Muscle of back (tissue), 11 donors: ENCODE measurements around the gene RDH16. TPM values are rescaled to one million over a fixed set of nuclear protein-coding genes. Genes with fewer than 3 reads are reported as not detected.
A peak's percentile ranks its signal among the peaks of the same experiment; 100 is the strongest.
"Not testable (repeated sequence)": the region's sequence is repeated elsewhere in the genome, so short reads cannot be mapped to it uniquely, and the experiment has no call there.

Experiments
- DNase-seq, 3 donors: peaks; one replicate each; pipeline versions ENCODE4 v3.0.0 to v3.0.0-alpha.2; 2013
- polyA plus RNA-seq, 10 donors: library from polyadenylated mRNA; unstranded; fragments of 120-200 nt; gene quantifications; one replicate each; pipeline ENCODE4 v1.2.1, GENCODE V29; 2013; ENCODE audit not compliant: insufficient read length in 10 of 10

Gene RDH16
- polyA plus RNA-seq, 10 donors = 0.10 to 0.64 (median 0.39) TPM

DNA sequence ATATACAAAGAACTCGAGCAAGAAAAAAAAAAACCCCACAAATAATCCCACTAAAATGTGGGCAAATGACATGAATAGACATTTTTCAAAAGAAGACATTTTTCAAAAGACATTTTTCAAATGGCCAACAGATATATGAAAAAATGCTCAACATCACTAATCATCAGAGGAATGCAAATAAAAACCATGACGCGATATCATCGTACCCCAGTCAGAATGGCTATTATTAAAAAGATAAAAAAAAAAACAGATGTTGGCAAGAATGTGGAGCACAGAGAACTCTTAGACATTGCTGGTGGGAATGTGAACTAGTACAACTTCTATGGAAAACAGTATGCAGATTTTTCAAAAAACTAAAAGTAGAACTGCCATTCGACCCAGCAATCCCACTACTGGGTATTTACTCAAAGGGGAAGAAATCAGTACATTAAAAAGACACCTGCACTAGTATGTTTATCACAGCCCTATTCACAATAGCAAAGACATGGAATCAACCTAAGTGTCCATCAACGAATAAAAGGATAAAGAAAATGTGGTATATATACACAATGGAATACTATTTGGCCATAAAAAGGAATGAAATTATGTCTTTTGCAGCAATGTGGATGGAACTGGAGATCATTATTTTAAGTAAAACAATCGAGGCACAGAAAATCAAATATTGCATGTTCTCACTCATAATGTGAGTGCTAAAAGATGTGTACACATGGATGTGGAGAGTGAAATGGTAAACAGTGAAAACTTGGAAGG lies 32.6 kb upstream of the RDH16 start:
- no peak for DNase-seq

DNA sequence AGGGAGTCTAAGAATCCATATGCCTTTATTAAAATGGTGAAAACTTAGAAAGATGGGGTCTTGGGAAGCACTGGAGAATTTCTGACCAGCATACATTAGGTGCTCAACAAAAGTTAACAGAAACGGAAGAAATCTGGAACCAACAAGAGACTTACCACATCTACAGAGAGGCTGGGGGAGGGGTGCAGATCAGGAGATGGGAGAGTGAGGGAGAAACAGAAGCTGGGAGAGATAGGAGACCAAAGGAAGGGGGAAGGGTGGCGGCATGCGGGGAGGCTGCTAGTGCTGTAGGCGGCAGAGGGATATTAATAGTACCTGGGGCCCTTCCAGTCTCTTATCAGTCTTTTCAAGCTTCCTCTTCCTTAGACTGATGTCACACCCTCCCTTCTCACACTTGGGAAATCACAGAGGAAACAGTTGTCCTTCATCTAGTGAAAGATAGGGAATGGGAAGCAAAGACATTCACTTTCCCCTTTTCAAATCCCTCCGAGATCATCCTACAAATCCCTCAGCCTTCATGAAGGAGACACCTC lies 30.9 kb upstream of the RDH16 start:
- no peak for DNase-seq

DNA sequence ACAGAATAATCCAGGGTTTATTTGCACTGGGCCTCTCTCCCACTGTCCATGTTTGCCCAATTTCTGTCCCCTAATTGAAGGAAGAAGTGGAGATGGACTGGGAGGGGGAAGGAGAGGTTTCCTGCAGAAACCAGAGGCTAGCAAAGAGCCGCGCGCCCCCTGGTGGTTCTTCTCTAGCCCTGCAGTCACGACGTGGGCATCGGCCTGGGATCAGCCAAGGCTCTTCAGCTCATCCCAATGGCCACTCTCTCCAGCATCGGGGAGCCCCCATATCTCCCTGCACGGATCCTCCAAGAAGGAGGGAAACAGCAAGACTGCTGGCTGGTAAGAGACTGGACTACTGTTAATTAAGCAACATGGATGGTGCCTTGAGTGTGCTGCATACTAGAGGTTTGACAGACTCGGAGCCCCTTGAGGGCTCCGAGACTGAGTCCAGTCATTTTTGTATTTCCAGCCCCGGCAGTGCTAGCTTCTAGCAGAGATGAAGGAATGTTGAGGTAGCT lies 30.2 kb upstream of the RDH16 start:
- peak; percentile 51 to 85 (median 76) for DNase-seq

DNA sequence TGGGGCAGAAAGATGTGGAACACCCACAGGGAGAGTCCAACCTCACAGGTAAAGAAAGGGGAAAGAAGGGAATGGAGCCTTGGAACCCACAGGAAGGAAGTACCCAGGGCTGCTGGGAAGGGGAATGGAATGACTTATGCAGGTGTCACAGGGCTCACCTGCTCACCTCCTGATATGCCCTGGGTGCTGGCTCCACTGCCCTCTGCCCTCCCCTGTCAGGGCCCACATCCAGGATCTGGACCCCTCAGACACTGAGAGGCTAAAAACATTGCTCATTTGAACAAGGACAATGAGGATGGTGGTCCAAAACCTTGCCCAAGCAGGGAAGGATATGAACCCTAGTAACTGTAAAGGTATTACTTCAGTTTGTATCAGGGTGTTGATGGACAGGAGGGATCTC lies 29.6 kb upstream of the RDH16 start:
- no peak for DNase-seq

DNA sequence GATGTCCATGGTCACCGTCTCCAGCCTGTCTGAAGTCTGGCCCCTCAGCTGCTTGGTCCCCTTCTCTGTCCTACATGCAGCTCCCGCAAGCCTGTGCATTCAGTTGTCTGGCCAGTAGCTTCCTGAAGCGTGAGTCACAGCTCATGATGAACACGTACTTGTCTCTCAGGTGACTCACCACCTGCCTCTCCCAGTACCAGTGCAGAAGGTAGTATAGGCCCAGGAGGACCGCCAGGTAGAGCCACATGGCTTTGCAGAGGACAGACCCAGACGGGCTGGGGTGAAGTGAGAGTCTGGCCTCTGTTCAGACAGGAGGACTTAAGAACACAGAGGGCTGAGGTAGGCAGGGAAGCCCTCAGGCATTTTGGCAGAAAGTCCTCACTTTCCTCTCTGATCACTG lies 28.3 kb upstream of the RDH16 start:
- DNase-seq = not testable (repeated sequence)

DNA sequence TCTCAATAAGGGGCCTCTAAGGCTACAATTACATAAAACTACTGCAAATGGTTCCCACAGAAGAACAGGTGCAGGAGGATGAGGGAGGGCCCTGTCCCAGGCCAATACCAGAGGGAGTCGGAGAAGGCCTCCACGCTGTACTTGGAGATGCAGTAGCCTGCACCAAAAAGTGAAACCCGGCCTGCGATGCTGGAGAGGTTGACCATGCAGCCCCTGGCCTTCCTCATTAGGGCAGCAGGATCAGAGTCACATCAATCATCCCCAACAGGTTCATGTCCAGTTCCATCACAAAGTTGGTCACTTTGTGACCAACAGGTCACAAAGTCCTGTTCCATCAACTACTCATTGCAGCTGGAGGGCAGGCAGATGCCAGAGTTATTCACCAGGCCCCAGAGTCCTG lies 26.0 kb upstream of the RDH16 start:
- no peak for DNase-seq

DNA sequence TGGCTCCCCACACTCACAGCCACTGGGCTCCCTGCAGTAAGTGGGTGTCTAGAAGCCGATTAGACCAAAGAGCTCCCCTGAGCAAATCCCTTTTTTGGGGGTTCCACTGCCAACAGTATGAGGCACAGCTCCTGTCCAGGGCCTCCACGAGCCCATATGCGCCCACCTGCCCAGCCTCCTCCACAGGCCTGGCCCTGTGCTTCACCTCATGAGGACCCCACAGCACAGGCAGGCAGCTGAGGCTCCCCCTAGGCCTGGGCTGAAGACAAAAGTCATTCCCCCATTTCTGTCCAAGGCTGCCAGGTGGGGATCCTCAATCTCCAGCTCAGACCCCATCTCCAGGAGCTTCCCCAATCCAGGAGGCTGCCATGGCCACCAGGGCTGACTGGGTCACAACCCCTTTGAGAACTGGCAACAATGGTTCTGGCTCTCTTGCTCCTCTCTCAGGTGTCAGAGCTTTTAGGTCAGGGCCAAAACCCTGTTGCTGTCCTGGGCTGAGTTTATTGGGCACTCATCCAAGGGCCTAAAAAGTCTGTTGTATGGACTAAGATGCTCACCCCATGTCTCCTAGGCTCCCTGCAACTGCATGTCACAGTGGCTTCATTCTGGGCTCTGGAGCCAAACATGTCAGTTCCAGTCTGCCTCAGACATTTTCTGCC lies 25.3 kb upstream of the RDH16 start:
- DNase-seq = not testable (repeated sequence)

DNA sequence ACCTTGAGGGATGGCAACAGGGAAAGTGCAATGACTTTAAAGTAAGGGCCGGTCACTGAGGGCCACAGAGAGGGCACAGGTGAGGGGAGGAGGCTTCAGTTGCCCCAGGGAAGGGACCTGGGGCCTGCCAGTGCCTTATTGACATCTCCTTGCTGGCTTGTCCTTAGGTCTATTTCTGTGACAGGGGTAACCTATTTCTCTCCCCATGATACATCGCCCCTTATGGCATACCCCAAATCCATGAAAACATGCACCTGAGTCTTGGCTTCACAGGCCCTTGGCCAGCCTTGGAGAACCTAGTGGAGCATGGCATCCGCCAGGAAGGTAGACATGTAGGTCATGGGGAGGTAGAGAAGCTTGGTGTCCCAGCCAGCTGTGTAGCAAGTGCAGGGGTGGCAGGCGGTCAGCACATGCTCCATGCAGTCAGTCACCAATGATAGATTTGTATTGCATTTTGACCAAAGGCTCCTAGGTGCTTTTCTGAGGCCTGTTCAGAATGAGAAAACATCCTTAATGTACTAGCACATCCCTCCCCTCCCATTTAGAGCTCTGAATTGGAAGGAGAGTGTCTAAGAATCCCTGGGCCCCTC lies 23.6 kb upstream of the RDH16 start:
- no peak for DNase-seq

DNA sequence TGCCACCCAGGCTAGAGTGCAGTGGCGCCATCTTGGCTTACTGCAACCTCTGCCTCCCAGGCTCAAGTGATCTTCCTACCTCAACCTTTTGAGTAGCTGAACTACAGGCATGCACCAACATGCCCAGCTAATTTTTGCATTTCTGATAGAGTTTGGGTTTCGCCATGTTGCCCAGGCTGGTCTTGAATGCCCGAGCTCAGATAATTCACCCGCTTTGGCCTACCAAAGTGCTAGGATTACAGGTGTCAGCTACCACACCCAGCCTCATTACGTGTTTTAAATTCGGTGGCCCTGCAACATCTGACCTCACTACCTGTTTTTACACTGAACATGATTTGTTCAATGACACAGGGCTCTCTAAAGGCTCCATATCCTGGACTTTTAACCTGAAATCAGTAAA lies 22.9 kb upstream of the RDH16 start:
- no peak for DNase-seq

DNA sequence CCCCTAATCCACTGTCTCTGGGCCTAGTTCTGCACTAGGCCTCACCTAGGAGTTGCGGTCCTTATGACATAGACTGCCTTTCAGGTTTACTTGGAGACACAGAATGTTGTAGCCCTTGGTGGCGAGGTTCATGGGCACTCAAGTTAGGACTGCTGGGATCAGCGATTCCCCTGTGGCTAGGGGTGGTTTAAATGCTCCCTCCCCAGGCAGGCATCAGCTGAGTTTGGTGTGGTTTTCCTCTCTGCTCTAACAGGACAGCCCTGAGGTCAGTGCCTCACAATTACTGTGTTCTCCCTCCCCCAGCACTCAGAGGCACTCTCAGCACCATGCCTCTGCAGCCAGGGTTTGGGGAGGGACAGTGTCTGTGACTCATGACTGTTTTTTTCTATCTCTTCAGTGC lies 22.2 kb upstream of the RDH16 start:
- DNase-seq = no peak

DNA sequence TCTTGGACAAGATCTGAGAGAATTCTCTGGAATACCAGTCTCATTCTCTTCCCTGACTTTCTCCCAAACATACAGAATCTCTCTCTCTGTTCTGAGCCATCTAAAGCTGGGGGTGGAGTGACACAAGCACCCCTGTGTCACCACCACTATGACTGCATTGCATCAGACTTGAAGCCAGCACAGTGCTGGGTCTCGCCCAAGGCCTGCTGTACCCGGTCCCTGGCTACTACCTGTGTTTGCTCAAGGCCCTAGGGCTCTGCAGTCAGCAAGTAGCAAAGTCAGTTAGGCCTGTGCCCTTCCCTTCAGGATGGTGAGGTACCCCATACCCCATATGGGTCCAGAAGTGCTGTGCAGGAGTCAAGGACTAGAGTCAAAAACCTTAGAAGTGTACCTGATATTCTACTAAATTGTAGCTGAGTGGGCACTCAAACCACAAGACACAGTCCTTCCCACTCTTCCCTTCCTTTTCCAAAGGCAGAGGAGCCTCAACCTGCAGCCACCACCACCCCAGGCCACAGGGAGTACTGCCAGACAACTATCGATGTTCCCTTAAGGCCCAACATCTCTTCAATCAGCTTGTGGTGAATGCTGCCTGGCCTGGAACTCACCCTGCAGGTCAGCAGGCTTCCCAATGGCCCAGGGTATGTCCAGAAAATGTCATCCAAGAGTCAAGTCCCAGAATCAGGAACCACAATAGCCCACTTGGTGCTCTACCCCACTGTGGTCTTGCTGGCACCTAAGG lies 21.2 kb upstream of the RDH16 start:
- no peak for DNase-seq

DNA sequence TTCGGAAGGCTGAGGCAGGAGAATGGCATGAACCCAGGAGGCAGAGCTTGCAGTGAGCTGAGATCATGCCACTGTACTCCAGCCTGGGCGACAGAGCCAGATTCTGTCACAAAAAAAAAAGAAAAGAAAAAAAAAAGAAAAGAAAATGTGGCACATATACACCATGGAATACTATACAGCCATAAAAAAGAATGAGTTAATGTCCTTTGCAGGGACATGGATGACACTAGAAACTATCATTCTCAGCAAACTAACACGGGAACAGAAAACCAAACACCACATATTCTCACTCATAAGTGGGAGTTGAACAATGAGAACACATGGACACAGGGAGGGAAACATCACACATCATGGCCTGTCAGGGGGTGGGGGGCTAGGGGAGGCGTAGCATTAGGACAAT lies 20.0 kb upstream of the RDH16 start:
- DNase-seq = not testable (repeated sequence)

DNA sequence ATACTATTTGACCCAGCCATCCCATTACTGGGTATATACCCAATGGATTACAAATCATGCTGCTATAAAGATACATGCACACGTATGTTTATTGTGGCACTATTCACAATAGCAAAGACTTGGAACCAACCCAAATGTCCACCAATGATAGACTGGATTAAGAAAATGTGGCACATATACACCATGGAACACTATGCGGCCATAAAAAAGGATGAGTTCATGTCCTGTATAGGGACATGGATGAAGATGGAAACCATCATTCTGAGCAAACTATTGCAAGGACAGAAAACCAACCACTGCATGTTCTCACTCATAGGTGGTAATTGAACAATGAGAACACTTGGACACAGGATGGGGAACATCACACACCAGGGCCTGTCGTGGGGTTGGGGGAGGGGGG lies 16.8 kb upstream of the RDH16 start:
- not testable (repeated sequence) for DNase-seq

DNA sequence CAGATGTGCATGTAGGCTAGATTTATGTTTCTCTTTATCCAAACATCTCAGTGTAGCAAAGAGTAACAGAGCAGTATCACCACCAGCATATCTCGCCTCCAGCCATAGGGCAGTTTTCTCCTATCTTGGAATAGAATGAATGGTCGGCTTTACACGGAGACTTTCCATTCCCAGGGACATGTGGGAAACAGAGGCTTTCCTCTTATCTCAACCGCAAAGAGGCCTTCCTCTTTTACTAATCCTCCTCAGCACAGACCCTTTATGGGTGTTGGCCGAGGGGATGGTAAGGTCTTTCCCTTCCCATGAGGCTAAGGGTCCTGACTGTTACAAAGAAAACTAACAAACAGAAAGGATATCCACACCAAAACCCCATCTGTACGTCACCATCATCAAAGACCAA lies 11.5 kb upstream of the RDH16 start:
- DNase-seq = not testable (repeated sequence)

DNA sequence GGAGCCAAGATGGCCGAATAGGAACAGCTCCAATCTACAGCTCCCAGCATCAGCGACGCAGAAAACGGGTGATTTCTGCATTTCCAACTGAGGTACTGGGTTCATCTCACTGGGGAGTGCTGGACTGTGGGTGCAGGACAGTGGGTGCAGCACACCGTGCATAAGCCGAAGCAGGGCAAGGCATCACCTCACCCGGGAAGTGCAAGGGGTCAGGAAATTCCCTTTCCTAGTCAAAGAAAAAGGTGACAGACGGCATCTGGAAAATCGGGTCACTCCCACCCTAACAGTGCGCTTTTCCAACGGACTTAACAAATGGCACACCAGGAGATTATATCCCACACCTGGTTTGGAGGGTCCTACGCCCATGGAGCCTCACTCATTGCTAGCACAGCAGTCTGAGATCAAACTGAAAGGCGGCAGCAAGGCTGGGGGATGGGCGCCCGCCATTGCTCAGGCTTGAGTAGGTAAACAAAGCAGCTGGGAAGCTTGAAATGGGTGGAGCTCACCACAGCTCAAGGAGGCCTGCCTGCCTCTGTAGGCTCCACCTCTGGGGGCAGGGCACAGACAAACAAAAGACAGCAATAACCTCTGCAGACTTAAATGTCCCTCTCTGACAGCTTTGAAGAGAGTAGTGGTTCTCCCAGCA lies 8.7 kb upstream of the RDH16 start:
- not testable (repeated sequence) for DNase-seq

DNA sequence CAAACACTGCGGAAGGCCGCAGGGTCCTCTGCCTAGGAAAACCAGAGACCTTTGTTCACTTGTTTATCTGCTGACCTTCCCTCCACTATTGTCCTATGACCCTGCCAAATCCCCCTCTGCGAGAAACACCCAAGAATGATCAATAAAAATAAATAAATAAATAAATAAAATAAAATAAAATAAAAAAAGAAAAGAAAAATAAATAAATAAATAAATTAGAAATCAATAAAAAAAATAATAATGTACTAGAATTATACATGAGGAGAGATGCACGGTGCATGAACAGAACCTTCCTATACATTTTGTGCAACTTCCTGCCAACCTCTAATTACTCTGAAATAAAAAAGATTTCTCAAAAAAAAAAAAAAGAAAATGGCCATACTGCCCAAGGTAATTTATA lies 7.7 kb upstream of the RDH16 start:
- DNase-seq = not testable (repeated sequence)

DNA sequence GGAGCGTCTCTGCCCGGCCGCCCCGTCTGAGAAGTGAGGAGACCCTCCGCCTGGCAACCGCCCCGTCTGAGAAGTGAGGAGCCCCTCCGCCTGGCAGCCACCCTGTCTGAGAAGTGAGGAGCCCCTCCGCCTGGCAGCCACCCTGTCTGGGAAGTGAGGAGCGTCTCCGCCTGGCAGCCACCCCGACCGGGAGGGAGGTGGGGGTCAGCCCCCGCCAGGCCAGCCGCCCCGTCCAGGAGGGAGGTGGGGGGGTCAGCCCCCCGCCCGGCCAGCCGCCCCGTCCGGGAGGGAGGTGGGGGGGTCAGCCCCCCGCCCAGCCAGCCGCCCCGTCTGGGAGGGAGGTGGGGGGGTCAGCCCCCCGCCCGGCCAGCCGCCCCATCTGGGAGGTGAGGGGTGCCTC lies 6.1 kb upstream of the RDH16 start:
- DNase-seq = not testable (repeated sequence)

DNA sequence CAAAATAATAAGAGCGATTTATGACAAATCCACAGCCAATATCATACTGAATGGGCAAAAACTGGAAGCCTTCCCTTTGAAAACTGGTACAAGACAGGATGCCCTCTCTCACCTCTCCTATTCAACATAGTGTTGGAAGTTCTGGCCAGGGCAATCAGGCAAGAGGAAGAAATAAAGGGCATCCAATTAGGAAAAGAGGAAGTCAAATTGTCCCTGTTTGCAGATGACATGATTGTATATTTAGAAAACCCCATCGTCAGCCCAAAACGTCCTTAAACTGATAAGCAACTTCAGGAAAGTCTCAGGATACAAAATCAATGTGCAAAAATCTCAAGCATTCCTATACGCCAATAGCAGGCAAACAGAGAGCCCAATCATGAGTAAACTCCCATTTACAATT lies 4.8 kb upstream of the RDH16 start:
- not testable (repeated sequence) for DNase-seq

DNA sequence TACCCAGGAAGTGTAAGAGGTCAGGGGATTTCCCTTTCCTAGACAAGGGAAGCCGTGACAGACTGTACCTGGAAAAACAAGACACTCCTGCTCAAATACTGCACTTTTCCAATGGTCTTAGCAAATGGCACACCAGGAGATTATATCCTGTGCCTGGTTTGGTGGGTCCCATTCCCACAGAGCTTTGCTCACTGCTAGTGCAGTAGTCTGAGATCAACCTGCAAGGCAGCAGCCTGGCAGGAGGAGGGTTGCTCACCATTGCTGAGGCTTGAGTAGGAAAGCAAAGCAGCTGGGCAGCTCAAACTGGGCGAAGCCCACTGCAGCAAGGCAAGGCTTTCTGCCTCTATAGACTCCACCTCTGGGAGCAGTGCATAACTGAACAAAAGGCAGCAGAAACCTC lies 1.0 kb upstream of the RDH16 start:
- no peak for DNase-seq

DNA sequence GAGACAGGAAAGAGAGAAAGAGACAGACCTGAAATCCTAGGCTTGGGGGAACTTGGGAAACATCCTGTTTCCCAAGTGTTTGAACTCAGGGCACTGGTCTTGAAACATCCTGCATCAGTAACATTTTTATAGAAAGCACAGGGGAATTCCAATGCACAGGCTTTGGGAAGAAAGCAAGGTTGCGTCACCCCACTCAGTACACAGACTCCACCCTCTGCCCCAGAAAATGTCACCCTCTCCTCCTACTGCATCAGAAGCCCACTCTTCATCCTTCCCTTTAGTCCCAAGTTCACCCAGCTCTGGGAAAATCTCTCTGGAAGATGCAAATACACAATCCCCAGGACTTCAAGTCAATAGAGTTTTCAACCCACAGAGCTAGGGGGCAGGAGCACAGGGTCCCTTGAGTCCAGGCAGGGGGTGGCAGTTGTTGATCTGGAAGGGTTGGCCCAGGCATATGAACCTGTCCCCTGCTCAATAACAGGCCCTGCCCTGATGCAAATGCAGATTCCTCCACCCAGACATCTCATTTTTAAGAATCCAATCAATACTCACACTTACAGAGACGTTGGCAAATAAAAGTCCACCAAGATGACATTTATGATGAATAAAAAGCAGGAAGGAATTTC lies 1.7 kb downstream of the RDH16 start:
- DNase-seq = no peak

DNA sequence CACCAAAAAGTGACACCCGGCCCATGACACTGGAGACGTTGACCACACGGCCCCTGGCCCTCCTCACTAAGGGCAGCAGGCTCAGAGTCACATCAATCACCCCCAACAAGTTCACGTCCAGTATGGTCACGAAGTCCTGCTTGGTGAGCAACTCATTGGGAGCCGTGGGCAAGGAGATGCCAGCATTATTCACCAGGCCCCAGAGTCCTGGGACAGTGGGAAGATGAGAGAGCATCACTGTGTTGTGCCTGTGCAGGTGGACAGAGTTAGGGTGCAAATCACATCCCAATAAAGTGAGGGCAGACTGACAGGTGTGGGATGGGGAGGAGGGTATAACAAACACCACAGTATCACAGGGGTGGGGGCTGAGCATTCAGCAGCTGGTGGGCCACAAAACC lies 2.5 kb downstream of the RDH16 start:
- DNase-seq = no peak
